ENCODE data around the gene MYPN.

DNA sequence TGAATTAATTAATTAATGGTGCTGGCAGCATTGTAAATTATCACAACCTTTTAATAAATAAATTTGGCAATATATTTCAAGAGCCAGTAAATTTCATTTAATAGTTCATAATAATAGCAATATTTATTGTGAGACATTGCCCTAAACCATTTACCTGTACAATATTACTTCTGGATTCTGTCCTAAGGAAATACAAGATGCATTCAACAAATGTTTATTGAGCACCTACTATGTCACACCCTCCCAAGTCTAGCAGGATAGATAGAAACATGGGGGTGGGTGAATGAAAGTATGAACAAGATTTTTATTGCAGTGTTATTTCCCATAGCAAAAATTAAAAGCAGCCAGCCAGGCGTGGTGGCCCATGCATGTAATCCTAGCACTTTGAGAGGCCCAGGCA lies 29.9 kb upstream of the MYPN start:
- TF ChIP-seq, protein P1, sequence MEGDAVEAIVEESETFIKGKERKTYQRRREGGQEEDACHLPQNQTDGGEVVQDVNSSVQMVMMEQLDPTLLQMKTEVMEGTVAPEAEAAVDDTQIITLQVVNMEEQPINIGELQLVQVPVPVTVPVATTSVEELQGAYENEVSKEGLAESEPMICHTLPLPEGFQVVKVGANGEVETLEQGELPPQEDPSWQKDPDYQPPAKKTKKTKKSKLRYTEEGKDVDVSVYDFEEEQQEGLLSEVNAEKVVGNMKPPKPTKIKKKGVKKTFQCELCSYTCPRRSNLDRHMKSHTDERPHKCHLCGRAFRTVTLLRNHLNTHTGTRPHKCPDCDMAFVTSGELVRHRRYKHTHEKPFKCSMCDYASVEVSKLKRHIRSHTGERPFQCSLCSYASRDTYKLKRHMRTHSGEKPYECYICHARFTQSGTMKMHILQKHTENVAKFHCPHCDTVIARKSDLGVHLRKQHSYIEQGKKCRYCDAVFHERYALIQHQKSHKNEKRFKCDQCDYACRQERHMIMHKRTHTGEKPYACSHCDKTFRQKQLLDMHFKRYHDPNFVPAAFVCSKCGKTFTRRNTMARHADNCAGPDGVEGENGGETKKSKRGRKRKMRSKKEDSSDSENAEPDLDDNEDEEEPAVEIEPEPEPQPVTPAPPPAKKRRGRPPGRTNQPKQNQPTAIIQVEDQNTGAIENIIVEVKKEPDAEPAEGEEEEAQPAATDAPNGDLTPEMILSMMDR (IDR thresholded peaks at IDR 0.05): no peak
- no peak for TF ChIP-seq POLR2A (IDR thresholded peaks at IDR 0.05)
- TF ChIP-seq POLR2AphosphoS5 (IDR thresholded peaks at IDR 0.05): no peak
